ENCODE measurements around the gene CEP295NL.

DNA sequence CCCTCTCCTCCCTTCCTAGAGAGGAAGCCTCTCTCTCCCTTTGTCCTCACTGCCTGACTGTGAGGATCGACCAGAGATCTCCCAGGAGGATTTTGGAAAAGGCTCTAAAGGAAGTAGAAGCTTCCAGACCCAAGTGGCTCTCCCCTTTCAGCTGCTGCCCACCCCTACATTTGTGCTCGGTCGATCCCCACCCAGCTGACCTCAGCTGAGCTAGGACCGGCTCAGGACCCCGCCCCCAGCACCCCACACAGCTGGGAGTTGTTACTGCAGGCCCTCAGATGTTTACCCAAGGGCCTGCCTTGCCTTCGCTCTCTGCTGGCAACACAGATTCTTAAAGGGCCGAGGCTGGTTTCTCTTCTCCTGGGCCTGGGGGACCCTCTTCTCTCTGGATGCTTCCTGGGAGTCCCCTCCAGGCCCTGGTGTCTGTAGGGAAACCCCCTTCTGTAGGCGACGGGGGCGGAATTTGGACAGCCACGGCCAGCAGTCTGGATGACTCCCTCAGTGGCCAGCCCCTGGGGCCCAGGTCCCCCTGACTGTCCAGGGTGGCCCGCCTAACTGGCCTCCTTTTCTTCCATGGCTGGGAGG, 49.1 kb upstream of the CEP295NL start:
- TF ChIP-seq EZH2 (IDR thresholded peaks at IDR 0.05; ENCODE audit: low read depth) = no peak
- TF ChIP-seq, protein P1, sequence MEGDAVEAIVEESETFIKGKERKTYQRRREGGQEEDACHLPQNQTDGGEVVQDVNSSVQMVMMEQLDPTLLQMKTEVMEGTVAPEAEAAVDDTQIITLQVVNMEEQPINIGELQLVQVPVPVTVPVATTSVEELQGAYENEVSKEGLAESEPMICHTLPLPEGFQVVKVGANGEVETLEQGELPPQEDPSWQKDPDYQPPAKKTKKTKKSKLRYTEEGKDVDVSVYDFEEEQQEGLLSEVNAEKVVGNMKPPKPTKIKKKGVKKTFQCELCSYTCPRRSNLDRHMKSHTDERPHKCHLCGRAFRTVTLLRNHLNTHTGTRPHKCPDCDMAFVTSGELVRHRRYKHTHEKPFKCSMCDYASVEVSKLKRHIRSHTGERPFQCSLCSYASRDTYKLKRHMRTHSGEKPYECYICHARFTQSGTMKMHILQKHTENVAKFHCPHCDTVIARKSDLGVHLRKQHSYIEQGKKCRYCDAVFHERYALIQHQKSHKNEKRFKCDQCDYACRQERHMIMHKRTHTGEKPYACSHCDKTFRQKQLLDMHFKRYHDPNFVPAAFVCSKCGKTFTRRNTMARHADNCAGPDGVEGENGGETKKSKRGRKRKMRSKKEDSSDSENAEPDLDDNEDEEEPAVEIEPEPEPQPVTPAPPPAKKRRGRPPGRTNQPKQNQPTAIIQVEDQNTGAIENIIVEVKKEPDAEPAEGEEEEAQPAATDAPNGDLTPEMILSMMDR (conservative IDR thresholded peaks at IDR 0.05) = no peak

Data from PC-9 (cell line).